ENCODE data around the gene GPR146.

GPR146 gene

DNA sequence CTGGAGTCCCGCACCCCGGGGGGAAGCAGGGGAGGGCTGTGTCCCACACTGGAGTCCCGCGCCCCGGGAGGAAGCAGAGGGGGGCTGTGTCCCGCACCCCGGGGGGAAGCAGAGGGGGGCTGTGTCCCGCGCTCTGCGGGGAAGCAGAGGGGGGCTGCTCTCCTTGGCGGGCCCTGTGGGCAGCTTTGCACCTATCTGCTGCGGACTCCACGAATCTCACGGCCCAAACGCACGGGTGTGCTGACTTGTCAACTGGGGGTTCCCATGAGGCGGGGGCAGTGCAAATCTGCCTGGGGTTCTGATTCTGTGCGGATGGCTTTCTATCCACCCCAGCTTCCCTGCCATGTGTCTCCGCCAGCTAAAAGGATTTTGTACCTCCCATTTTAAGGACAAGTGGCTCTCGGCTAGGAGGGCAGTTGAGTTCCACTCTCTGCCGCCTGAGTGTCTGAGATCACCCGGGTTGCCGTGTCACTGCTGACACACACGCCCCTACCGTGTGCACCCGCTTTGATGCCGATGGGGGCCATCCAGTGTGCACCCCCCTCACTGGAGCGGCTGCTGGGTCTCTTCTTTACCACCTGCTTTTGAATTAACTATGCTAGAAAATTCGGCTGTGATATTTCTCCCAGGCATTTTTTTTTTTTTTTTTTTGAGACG is 64.0 kb downstream of the GPR146 start:
- no peak for DNase-seq (ENCODE audit: low spot score)

Measured in germinal center (tissue), 1 donor.